ENCODE results near the gene IL5RA.

GRCh38 chr3:3085782-3086181, 24.4 kb downstream of the IL5RA start:
- TF ChIP-seq CTCF (IDR thresholded peaks at IDR 0.05; ENCODE audit: low read depth, low read length): no peak
- no peak for TF ChIP-seq EZH2phosphoT487 (IDR thresholded peaks at IDR 0.05; ENCODE audit: low read depth)

All from OCI-LY3 (cell line).